Sigmoid colon (tissue), 4 donors: ENCODE data around the gene NR2F6.

Experiments
- CTCF ChIP-seq, 4 experiments: fragments of 450-650 bp in 3 of 4; fragments of 200-600 bp in 1 of 4; IDR thresholded peaks; one replicate each; pipeline ENCODE4 v1.5.1; 2016 to 2019; ENCODE audit warnings: antibody characterized with exemption in 4 of 4, mild to moderate bottlenecking in 3 of 4, moderate library complexity in 2 of 4
- POLR2A ChIP-seq, 2 donors: fragments of 450-650 bp; IDR thresholded peaks; one replicate each; pipeline ENCODE4 v1.6.1; 2016; ENCODE audit warnings: antibody characterized with exemption in 2 of 2, mild to moderate bottlenecking in 2 of 2, moderate library complexity in 2 of 2
- POLR2AphosphoS5 ChIP-seq, 4 donors: sonication (generic); formaldehyde crosslinking; IDR thresholded peaks; one replicate each; pipeline ENCODE4 v1.6.1; 2017; ENCODE audit warnings: antibody characterized with exemption in 4 of 4

DNA sequence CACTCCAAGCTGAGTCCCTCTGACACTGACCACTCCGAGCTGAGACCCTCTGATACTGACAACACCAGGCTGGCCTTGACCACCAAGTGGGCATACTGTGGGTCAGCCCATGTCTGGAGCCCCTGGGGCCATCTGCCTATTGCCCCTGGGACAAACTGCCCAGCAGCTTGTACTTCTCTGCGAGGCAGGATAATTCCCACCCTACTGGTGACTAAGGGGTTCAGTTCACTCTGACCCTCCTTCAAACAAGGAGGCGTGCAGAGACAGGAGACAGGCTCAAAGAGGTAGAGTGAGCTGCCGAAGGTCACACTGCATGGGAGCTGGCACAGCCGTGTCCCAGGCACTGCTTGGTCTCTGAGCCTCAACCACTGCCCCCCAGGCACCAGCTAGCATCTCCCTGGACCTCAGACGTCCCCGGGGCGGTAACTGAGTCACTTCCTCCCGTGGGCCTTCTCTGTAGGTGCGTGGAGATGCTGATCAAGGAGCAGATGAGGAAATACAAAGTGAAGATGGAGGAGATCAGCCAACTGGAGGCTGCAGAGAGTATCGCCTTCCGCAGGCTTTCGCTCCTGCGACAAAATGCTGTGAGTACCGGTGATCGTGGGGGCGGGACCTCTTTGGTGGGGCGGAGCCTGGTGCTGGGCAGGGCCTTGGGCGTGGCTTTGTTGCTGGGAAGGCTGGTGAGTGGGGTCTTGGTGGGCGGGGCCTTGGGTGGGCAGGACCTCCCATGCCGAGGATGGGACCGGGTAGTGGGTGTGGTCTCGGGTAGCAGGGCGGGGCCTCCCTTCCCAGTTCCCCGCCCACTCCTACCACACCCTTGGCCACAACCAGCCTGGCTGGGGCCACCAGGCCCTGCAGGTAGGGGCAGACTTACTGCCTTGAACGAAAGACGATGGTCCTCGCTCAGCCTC is 36.3 kb downstream of the NR2F6 start:
- TF ChIP-seq POLR2AphosphoS5 (IDR thresholded peaks at IDR 0.05) (no peak), CTCF (IDR thresholded peaks at IDR 0.05) (no peak), POLR2A (IDR thresholded peaks at IDR 0.05) (no peak)
